Measurements from ENCODE around the gene ME1.
"Not testable (repeated sequence)": the region's sequence is repeated elsewhere in the genome, so short reads cannot be mapped to it uniquely, and the experiment has no call there.

Gene ME1

GRCh38 chr6:83193747-83194566 lies 236.9 kb downstream of the ME1 start:
- in situ Hi-C loops (cut with MboI; ENCODE audit: low sequenced_read_pairs) = no loop called here

GRCh38 chr6:83192871-83193746 lies 237.7 kb downstream of the ME1 start, which contains the start of the genes PGM3 and RWDD2A:
Gene PGM3, minus strand, starts transcription at chr6:83193265. Its CDS starts 2,253 bp downstream, at chr6:83191012.
Gene RWDD2A, plus strand, starts transcription at chr6:83193357. Its CDS starts 1,095 bp downstream, at chr6:83194452.
- in situ Hi-C loops (cut with MboI; ENCODE audit: low sequenced_read_pairs) = no loop called here

GRCh38 chr6:83192456-83192855 lies 238.4 kb downstream of the ME1 start:
- in situ Hi-C loops (cut with MboI; ENCODE audit: low sequenced_read_pairs) = no loop called here

DNA sequence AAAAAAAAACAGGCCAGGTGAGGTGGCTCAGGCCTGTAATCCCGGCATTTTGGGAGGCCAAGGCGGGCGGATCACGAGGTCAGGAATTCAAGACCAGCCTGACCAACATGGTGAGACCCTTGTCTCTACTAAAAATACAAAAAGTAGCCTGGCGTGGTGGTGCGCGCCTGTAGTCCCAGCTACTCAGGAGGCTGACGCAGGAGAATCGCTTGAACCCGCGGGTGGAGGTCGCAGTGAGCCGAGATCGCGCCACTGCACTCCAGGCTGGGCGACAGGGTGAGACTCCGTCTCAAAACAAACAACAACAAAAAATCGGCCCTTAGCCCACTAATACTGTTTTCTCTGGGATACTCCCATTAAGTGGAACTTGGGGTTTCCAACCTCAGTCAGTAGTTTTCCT lies 238.9 kb downstream of the ME1 start:
- in situ Hi-C loops (cut with MboI; ENCODE audit: low sequenced_read_pairs) = not testable (repeated sequence)

- in situ Hi-C loops (cut with MboI; ENCODE audit: low sequenced_read_pairs) = no loop called here
These were observed 240.2 kb downstream of the ME1 start for GRCh38 chr6:83190626-83191025.

DNA sequence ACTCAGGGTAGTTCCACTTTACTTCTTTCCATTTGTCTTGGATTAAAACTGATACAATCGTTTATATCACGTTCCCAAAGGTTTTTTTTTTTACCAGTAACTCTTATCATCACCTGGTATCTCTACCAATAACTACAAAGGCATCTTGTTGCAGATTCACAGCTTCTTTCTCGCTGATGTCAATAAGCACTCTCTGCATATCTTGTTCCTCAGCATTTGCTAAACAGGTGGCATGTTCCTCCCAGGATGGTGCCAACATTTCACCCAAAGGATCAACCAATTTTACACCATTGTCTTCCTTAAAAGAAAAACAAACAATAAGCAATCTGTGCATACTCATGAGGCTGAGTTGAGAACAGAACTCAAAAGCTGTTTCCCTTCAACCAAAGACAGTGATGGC lies 242.3 kb downstream of the ME1 start:
- in situ Hi-C loops (cut with MboI; ENCODE audit: low sequenced_read_pairs) = no loop called here

DNA sequence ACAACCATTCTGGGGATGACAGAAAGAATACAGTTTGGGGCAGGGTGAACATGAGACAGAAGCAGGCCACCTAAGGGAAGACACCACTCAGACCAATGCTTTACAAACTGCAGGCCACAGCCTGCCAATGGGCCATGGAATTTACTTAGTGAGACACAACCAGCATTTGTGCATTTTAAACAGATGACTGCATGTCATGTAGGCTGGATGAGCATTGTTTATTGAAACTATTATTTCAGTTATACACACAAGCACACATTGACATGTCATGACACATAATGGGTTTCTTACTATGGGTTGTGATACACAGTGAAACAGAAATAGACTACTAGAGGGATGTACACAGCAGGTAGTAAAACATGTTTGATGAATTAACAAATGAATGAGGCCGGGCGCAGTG lies 245.8 kb downstream of the ME1 start:
- in situ Hi-C loops (cut with MboI; ENCODE audit: low sequenced_read_pairs) = no loop called here

DNA sequence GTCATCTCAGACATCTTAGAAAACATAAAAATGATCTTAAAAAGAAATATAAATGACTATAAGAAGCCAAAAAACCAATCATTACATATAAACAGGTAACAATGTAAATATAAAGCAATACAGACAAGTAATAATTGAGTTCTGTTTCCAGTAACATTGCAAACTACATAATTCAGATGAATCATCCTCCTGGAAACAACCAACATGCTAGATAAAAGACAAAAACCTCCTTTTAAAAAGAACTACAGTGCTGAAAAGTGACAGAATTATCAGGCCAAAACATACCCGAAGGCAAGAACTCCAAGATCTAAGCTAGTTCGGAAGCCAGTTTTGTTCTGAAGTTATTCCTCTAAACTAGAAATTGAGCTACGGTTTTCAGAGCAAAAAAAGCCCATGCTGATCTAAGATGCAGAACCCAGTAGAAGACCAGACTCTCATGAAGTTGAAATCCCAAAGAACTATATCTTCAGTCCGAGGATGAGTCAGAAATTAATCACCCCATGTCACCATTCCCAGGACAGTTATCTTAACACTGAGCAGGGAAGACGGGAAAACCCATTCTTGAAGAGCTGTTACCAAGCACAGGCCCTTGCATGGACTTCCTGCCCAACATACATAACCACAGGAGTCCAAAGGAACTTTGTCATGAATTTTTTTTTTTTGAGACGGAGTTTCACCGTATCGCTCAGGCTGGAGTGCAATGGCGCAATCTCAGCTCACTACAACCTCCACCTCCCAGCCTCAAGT lies 247.6 kb downstream of the ME1 start:
- in situ Hi-C loops (cut with MboI; ENCODE audit: low sequenced_read_pairs) = no loop called here

DNA sequence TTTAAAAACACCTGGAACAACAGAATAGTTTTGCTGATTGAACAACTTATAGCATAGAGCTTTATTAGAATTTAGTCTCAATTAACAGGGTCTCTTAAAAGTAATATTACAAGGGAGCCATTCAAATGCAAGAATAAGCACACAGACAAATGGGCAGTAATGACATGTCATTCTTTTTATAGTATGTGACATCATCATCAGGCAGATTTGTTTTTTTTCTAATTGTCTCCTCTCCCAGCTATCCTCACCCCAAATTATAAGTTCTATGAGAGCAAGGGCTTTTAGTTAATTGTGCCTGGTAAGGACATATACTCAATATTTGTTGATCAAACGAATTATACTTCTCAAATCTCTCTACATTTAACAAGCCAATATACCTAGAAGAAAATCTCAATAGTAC lies 248.7 kb downstream of the ME1 start:
- in situ Hi-C loops (cut with MboI; ENCODE audit: low sequenced_read_pairs) = no loop called here

GRCh38 chr6:83180426-83180950 lies 250.4 kb downstream of the ME1 start:
- in situ Hi-C loops (cut with MboI; ENCODE audit: low sequenced_read_pairs) = no loop called here

DNA sequence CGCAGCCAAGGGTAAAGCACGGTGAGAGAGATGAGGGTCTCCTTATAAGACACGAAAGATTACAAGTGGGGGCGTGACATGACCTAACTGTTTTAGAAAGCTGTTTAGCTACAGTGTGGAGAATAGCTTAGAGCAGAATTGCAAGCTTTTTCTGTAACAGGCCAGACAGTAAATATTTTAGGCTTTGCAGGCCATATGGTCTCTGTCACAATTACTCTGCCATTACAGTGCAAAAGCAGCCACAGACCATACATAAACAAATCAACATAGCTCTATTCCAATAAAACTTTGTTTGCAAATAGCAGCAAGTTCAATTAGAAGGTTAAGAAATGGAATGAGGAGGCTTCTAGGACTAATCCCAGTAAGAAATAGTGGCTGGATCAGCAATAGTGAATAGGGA lies 254.6 kb downstream of the ME1 start:
- in situ Hi-C loops (cut with MboI; ENCODE audit: low sequenced_read_pairs) = no loop called here

DNA sequence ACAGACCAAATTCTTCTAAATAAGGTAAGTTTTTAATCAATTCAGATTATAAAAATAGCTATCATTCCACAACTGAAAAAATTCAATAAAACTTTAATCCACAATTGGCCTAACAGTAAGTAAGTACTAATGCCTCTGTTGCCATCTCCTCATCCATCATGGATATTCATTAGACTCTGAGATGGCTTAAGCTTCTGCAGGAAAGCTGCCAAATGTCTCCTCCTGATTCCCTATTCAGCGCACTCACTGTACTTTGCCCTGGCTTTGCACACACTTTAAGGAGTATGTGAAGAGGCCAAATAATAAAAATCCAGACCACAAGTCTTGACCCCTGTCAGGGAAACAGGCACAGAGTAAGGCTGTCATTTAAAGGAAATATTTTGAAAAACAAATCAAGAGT lies 261.3 kb downstream of the ME1 start:
- in situ Hi-C loops (cut with MboI; ENCODE audit: low sequenced_read_pairs) = no loop called here

DNA sequence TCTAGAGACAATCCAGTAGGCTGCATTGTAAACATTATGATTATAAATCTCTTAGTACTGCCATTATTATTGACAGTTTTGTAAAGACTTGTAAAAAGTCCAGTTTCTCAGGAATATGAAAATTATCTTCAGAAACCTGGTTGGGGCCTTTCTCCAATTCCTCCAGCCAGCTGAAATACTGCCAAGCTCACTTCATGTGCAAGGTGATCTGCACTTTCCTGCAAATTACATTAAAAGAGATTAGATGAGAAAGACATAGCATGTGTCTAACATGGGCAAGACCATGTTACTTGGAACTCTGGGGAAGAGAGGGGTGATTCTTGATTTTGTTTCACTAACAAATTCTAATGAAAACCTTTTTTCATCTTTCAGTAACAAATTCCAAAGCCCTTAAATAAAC lies 261.7 kb downstream of the ME1 start:
- in situ Hi-C loops (cut with MboI; ENCODE audit: low sequenced_read_pairs) = no loop called here

DNA sequence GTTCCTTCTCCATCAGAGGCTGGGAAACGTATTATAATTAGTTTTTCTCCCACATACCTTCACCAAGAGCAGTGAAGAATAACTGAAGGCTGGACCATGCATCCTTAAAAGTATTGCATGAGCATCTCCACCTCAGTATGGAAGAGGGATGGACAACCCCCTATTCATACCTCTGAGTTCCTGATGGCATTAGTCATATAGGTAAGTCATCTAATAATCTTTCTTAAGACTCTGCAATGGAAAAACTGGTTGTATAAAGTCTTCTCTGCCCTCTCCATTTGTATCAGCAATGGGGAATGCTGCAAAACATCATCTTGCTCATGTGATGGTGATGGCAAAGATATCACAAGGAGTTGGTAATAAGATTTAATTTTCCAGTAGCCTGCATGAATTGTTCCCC lies 262.3 kb downstream of the ME1 start:
- in situ Hi-C loops (cut with MboI; ENCODE audit: low sequenced_read_pairs) = no loop called here

DNA sequence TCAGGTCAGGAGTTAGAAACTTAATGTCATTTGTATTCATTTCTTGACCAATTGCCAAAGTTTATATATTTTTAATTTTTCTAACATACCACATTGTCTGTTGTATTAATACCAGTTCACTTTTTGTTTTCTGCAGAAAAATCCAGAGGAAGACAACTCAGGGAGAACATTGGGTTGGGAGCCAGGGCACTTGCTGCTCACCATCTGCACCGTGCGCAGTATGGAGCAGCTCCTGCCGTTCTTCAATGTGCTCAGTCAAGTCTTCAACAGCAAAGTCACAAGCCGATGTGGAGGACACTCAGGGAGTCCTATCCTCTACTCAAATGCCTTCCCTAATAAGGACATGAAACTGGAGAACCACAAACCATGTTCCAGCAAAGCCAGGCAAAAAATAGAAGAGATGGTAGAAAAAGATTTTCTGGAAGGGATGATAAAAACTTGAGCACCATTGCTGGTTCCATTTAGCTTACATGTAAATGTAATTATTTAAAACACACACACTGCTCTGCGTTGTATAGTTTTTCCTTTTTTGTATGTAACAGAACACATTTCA lies 263.0 kb downstream of the ME1 start:
- in situ Hi-C loops (cut with MboI; ENCODE audit: low sequenced_read_pairs) = no loop called here
